Heart left ventricle (tissue), 13 donors: ENCODE measurements around the gene TOR4A.

Experiments
- CTCF ChIP-seq, 12 donors: fragments of 200-600 bp; sonication (generic) in 4 of 12; IDR thresholded peaks; one replicate each; pipeline versions ENCODE4 v1.5.0 to v1.8.0; 2018 to 2022; ENCODE audit warnings: antibody characterized with exemption in 12 of 12, mild to moderate bottlenecking in 5 of 12
- POLR2A ChIP-seq, 2 donors: fragments of 450-650 bp; IDR thresholded peaks; one replicate each; pipeline ENCODE4 v1.6.1; 2017; ENCODE audit warnings: antibody characterized with exemption in 2 of 2, mild to moderate bottlenecking in 2 of 2, moderate library complexity in 2 of 2
- donor health status: ischemic (EF 13 %, LVEDD 7.1; RV severe dilation, severe dysfunction).
- donor health status: DM: no; HTN: yes; CAD: no.
- donor health status: DM: no; HTN: no; CAD: no.
- donor health status: ischemic (EF 25% LVEDD 6.9; RV normal size, moderate dysfunction).
- donor health status: ischemic (EF 25% LVEDD 5.7; RV mildly dilated, moderate dysfunction).
- donor health status: ischemic (EF 35%, LVEDD 5.7; RV mildly dilated, moderate dysfunction).
- donor health status: nonischemic (EF 11% LVEDD 7.7; RV severe dilation, severe dysfunction).
- donor health status: DM: yes; HTN: yes; CAD: no.
- donor health status: PGD.
- donor health status: ischemic (EF 29% LVEDD 5.4; RV normal size, mild dysfunction).
- donor health status: nonischemic (EF 23%, LVEDD 6.1; RV moderate dilation, normal function).

GRCh38 chr9:137245450-137246421, 31.8 kb upstream of the TOR4A start:
- TF ChIP-seq CTCF (IDR thresholded peaks at IDR 0.05) (no peak), POLR2A (IDR thresholded peaks at IDR 0.05) (no peak)
